HG03457 (cell line): ENCODE results near the gene KIF5C.

ENCODE experiments used
- ATAC-seq: cut with Tn5 transposase; IDR thresholded peaks from one replicate; pipeline ENCODE4 v1.9.1; 2021; ENCODE audit warnings: moderate number of reproducible peaks; ENCODE audit not compliant: unreplicated experiment

Gene KIF5C

DNA sequence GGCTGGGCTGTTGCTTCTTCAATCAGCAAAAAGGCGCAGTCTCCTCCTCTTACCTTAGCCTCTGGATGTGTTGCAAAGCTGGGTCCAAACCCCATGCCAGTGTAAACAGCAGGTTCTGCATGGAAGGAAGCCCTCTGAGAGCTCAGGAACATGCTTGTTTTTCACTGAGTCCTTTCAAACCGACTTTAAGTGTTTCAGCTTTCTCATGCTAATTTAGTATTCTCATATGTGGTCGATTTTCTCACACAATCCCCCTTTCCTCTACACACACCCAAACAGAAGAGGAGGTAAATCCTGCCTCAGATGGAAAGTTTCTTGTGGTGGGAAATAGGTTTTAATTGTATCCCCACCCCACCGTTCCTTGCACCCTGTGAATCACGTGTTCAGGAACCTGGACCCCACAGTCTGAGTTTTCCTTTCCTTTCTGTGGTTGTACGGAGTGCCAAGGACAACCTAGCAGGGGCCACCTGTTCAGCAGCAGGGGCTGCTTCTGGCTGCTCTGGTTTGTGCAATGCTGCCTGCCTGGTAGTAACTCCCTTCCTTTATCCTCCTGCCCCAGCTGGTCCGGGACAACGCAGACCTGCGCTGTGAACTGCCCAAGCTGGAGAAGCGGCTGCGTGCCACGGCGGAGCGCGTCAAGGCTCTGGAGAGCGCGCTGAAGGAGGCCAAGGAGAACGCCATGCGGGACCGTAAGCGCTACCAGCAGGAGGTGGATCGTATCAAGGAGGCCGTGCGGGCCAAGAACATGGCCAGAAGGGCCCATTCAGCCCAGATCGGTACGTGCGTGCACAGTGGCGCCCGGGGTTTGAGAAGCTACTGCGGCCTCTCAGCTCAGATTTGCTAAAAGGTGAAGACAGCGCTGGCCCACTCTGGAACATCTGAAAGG, 134.8 kb downstream of the KIF5C start:
- no peak for ATAC-seq

DNA sequence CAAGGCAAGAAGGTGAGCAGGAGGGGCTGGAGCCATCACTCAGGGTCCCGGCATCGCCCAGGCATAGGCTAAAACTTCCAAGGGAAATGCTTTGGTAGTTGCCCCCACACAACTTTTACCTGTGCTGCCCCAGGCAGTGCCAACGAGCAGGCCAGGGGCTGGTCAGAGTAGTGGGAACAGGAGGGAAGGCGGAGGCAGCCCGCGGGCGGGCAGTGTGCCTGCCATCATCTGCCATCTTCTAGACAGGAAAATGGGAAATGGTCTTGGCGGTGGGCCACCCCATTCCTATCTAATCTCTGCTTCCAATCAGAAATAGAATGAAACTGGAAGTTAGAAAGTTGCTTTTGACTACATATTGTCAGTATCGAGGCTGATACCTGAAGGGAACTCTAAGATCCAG, 137.5 kb downstream of the KIF5C start:
- no peak for ATAC-seq

DNA sequence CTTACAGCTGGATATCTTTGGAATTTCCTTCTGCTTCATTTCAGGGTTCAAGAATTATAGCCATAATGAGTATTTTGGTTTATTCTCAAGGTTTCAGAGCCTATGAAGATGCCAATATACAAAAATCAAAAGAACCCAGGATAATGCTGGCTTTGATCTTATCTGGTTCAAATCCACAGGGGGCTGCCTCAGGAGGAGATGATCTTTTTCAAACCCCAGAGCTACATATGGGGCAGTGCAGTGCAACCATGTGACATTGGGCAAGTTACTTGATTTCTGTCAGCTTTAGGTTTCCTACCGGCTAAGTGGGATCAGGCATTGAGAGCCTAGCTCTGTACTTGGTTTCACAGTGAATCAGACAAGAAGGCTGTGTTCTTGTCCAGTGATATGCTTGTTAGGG, 140.5 kb downstream of the KIF5C start:
- ATAC-seq: no peak

DNA sequence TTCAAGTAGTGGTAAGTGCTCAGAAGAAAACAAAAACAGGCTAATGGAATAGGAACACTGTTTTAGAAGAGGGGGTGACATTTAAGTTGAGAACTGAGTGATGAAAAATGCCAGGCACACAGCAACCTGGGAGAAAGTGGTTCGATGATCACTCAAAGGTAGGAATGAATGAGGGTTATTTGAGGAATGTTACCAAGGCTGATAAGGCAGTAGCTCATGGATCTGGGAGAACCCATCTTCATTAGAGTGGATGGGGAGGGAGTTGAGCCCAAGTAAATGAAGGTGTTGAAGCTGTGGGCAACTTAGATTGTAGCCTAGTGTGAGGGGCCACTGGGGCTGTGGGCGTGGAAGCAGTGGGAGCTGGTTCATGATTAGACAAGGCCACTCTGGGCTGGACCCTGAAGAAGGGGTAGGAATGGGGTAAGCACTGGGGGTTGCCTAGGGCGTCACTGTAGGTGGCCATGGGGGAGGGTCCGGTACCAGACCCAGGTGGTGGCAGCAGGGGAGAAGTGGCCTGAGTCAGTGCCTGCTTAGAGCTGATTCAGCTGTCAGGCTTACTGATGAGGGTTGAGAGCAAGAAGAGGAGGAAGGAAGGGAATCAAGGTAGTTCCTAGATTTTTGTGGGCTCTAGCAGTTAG, 141.0 kb downstream of the KIF5C start:
- no peak for ATAC-seq

DNA sequence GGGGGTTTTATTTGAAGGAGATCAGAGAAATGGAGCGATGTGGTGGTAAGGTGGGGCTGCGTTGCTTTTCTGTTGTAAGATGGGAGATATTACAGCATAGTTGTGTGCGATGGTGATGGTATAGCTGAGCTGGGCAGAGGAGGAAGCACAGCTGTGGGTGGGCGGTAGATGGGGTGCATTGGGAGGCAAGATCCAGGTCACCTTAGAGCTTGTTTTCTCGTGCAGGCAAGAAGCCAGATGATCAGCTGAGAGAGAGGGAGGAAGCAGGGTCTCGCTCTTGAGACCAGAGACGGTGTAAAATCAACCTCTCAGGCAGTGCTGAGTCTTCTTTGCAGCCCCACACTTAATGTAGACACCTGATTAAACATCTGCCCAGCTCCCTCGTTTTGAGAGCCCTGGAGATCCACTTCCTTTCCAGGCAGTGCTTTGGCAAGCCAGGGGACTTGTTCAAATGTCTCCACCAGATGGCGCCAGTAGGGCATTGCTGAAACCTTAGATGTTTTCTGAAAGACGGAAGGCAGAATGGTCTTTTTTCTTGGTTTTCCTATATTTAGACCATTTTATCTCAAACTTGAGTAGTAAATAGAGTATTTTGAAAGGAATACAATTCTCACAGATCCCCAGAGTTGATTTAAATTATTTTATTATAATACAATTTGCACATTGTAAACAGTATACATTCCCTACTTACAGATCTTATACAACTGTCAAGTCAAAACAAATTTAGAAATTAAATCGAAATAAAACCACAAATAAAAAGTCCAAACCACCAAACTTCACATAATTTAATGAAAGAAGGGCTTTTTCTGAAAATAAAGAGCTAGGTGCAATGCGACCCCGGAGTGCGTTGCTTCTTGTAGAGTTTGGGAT, 142.3 kb downstream of the KIF5C start:
- ATAC-seq: no peak

DNA sequence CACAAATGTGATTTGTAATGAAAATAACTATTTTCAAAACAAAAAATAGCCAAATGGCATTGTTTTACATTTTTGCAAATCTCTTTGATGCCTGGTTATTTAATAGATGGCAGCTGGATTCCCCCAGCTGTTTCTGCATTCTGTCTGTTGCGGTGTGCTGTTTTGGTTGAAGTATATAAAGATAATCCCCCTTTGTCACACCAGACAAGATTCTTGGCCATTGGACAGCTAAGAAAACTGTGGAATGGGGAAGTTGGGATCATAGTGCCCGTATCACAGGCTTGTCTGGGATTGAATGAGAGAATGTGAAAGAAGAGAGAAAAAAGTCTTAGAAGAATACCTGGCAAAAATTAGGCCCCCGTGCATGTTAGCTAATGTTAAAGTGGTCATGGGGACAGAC, 144.0 kb downstream of the KIF5C start:
- ATAC-seq: no peak

DNA sequence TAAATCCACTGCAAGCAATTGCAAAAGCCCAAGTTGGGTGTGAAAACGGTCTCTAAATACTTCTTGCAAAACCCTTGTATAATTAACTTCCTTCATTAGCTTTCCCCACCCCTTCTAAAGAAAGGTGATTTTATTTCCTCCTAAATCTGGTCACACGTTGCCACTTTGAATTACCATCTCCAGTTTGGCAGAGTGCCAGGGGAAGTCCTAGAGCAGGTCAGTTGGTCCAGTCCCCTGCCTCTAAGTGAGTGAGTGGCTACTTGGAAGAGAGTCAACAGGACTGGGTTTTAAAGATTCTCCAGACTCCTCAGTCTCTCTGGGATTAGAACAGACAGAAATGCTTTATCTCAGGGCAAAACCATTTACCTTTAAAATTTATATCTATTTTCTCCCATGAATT, 144.7 kb downstream of the KIF5C start:
- ATAC-seq: no peak

DNA sequence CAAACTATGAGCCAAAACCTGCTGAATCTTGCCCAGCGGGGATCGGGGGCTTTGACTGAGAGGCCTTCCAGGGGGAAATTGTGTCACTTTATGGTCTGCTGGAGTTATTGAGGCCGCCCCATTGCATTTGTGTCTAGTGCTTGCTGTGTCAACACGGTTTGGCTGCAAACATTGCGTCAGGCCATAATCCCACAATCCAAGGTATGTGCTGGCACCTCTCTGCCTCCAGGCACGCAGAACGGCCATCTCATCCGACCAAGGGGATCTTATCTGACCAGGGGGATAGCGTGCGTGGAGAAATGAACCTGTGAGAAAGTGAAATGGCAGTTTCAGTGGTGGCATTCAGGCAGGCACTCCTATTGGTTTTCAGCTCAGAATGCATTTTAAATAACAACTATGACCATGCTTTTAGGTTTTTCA, 145.4 kb downstream of the KIF5C start:
- ATAC-seq: peak; percentile 39

DNA sequence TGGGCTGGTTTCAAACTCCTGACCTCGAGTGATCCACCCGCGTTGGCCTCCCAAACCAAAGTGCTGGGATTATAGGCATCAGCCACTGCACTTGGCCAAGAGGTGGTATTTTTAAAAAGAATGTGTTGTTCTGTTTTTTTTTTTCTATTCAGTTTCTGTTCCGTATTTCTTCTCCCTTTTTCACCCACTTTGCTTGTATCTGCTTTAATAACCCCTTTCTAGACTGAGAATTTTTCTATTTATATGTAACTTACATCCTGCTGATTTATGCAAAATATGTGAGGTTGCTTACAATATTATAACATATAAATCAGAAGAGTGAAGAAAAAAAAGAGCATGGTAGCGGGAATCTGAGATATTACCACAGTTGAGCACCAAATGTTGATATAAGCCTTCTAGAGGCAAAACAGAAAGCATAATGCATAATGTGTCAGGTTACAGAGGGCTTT, 146.3 kb downstream of the KIF5C start:
- ATAC-seq: peak; percentile 60

DNA sequence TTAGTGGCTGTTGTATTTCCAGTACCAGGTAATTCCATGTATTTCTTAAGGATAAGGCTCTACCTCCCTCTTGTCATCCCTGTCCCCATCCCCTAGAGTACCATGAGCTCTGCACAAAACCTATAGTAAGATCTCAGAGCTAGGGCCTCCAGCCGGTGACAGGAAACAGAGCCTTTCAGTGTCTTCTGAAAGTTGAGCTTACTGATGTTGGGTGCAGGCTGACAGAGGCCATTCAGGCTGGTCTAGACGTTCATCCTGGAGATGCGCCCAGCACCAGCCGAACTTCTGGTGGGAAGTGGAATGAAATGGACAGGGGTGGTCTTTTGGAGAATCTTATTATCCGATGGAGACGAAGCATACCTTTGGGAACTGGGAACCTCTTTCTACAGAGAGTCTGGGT, 146.7 kb downstream of the KIF5C start:
- peak; percentile 36 for ATAC-seq

DNA sequence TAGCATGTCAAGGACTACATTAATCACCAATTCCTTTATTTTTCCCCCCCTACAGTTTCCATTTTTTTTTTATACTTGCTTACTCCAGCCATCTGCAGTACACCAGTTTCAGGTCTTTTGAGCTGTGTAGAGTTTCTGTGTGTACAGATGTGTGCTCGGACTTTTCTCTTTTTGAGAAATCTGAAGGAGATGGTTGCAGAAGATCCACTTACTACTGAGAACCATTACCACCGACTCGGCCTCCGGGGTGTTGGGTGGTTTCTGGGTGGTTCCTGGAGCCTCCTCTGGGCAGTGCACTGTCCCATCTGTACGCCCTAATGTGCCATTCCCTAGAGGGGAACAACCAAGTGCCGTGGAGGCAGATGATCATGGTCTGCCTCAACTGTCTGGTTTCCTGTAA, 148.1 kb downstream of the KIF5C start:
- no peak for ATAC-seq

DNA sequence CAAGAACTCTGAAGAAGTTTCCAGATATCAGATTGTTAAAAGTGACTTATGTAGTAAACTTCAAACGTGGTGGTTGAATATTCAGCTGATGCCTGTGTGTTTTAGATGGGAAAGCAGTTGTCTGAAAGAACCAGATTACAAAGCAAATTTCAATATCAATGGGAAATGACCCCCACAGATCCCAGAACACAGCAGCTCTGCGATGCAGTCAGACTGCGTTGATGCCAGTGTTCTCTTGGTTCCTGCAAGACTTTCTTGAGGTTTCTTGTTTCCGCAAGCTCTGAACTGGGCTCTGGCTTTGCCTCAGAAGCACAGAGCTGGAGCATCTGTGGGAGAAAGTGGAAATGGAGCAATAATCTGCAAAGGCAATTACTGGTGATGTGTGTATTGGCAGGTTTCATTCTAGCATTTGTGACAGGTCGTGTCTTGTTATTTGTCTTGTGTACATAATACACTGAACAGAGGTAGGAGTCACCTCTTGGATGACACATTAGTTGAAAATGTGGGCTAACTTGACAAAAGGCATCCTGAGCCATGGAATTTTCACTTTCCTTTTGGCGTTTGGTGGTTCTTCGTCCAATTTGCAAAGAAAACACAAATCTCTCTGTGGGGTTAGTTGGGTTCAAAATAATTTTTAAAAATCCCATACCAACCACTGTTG, 152.7 kb downstream of the KIF5C start:
- no peak for ATAC-seq

DNA sequence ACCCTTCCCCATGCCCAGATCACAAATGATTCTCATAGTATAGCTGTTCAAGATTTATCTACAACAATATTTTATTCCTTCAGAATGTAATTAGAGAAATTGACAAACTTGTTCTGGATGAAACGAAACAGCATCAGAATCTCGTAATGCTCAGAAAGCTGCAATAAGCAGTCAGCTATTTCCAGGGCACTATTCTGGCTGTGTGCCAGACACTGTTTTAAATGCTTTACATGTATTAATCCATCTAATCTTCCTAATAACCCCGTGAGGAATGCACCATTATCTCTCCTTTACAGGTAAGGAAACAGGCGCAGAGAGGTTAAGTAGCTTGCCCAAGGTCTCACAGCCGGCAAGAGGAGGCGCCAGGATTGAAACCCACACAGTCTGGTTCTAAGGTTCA, 153.3 kb downstream of the KIF5C start:
- no peak for ATAC-seq

DNA sequence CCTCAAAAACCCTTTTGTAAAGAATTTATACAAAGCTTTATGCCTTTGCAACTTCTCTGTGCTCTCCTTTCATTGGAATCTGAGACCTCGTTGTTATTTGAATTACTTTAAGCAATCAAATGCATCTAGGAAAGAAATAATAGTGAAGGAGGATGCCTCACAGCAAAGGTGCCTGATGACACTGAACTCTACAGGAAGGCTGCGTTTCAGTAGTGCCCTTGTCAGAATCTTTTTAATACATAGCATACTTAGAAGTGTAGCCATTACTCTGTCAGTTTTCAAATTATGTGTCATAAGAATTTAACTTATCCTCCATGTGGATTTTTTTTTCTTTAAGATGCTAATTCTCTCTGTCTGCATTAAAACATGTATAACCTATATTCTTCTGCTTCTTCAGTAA, 153.9 kb downstream of the KIF5C start:
- ATAC-seq: no peak

DNA sequence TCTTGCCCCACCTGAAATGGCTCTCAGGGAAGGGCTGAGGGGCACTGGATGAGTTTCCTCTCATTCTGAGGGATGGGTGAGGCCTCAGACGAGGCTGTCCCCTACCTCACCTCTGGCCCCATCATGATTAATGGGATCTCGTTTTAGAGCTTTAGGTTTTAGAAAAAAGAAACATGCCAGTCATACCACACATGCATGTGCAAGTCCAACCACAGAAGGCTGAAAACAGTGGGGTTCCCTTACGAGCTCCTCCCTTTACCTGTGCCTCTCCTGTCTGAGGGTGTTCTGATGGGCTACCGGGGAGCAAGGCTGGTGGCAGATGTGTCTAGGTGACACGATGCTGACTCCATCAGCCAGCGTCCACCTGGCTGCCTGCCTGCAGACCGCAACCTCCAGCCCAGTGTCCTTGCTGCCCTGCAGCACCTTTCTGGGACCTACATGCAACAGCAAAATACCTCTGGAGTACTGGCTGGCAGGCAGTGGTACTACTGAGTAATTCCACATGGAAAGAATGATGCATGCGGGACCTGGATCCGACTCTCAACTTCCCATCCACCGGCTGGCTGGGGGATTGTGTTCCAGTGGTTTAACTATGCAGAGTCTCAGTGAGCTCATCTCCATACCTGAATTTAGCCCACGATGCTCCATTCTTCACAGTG, 154.4 kb downstream of the KIF5C start:
- no peak for ATAC-seq

DNA sequence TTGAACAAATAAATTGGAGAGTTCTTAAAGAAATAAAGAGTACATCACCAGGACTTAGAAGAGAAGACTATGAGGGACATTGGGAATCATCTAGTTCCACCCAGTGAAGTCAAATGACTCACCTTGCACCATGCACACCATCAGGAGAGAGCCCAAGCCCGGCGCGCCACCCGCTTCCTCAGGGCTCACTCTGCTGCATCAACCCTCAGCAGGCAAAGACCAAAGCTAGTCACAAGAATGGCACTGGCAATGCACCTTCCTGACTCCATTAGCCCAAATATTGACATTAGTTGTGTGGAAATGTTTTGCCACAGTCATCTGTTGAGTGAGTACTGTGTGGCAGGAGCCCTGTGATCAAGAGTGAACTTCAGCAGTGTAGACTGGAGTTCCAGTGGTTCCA, 156.4 kb downstream of the KIF5C start:
- ATAC-seq: no peak

DNA sequence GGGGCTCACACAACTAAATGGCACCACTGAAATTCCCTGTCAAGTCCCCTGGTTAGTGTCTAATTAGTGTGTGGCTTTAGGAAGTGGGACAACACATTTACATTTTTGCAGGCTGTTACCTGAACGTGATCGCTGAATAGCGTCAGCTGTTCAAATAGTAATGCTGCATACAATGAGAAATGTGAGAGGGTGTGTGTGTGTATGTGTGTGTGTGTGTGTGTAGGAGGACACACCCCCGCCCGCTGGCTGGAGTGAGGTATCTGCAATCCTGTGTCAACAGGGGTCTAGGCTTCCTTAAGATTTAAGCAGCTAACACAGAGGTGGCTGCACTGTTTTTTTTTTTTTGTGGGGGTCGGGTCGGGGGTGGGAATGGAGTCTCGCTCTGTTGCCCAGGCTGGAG, 158.7 kb downstream of the KIF5C start:
- no peak for ATAC-seq

DNA sequence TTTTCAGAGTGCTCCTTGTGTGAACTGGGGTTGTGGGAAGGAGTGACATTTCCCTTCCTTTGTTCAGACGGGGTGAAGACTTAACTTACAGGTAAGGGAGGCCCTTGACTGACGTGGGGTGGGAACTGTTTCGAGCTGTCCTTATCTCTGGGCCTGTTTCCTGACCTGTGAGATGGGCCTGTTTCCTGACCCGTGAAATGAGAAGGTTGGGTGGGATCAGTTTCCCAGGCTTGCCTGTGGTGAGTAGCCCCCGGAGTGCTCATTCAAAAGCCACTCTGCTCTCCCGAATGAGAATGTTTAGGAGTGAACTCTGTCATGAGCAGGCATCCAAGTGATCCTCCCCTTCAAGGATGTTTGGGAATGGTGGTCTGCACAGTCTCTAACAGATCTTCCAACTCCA, 159.4 kb downstream of the KIF5C start:
- no peak for ATAC-seq

DNA sequence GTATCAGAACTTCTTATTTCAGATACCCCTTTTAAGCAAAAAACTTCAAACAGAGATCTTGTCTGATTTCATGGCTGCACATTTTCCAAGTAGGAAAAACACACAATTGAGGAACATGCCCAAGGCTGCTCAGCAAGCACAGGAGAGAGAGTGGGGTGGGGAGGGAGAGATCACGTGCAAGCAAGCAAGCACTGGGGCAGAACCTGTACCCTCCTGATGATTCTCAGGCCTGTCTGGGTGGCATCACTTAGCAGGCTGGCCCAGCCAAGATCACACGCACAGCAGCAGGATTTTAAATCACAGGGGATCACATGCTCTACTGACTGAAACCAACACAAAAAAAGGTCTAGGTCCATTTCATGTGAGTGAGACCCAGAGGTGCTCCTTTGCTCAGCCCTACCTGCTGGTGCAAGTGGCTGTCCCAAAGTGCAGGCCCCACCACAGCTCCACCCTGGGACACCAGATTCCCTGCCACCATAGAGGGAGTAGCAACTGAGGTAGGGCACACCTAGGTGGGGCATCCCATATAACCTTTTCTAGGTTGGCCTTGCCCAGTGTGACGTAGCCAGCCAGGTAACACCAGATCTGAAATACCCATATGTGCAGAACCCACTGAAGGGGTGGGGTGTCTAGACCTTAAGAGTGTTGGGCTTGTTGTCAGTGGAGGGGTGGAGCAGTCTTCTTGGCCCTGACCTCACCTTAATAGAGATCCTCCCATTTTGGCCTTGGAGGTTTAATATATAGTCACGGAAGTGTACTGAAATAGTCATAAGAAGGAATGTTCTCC, 161.7 kb downstream of the KIF5C start:
- no peak for ATAC-seq

DNA sequence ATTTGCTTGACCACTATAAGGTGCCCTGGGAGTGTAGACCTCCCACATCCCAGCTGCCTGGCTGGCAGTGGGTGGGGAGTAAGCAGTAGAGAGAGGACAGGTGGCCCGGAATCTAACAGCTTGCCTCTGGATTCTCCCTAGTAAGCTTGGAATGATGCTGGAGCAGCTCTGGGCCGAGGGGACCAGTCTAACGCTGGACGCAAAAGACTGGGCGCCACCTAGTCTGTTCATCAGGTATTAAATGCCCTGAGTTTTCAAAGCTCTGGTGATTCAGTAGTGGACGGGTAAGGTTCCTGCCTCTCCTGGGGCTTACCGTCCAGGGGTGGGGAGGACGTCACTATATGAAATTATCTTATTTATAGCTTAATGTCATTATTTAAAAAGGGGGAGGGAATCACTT, 162.8 kb downstream of the KIF5C start:
- no peak for ATAC-seq
